ENCODE data around the gene CCSER2. TPM values are rescaled to one million over a fixed set of nuclear protein-coding genes. Genes with fewer than 3 reads are reported as not detected.
"Not testable (repeated sequence)": the region's sequence is repeated elsewhere in the genome, so short reads cannot be mapped to it uniquely, and the experiment has no call there.

CCSER2 gene
- total RNA-seq, 1 donor from 2014 or later: 80.2 TPM

DNA sequence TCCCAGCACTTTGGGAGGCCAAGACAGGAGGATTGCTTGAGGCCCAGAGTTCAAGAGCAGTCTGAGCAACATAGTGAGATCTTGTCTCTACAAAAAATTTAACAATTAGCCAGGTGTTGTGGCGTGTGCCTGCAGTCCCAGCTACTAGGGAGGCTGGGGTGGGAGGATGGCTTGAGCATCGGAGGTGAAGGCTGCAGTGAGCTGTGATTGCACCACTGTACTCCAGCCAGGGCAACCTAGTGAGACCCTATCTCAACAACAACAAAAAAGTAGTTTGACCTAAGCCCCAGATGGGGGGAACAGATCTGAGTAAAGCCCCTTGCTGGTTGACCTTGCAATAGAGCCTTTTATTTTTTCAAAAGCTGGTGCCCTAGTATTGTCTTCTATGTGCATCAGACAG lies 15.6 kb upstream of the CCSER2 start:
- TF ChIP-seq, protein P1, sequence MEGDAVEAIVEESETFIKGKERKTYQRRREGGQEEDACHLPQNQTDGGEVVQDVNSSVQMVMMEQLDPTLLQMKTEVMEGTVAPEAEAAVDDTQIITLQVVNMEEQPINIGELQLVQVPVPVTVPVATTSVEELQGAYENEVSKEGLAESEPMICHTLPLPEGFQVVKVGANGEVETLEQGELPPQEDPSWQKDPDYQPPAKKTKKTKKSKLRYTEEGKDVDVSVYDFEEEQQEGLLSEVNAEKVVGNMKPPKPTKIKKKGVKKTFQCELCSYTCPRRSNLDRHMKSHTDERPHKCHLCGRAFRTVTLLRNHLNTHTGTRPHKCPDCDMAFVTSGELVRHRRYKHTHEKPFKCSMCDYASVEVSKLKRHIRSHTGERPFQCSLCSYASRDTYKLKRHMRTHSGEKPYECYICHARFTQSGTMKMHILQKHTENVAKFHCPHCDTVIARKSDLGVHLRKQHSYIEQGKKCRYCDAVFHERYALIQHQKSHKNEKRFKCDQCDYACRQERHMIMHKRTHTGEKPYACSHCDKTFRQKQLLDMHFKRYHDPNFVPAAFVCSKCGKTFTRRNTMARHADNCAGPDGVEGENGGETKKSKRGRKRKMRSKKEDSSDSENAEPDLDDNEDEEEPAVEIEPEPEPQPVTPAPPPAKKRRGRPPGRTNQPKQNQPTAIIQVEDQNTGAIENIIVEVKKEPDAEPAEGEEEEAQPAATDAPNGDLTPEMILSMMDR (IDR thresholded peaks at IDR 0.05; ENCODE audit: unreplicated experiment): no peak
- H3K27me3 Mint-ChIP-seq (ENCODE audit: unreplicated experiment): no peaks in the 10 kb centered on the region
- no peaks in the 10 kb centered on the region for H3K36me3 Mint-ChIP-seq (ENCODE audit: low read depth, unreplicated experiment)
- no peaks in the 10 kb centered on the region for H3K9me3 Mint-ChIP-seq (ENCODE audit: unreplicated experiment)
- H3K4me1 Mint-ChIP-seq (ENCODE audit: unreplicated experiment): peaks cover 23% of the 10 kb centered on the region
- no peak for DNase-seq (ENCODE audit: low spot score)
- H3K27ac Mint-ChIP-seq (ENCODE audit: unreplicated experiment): no peak overlapping the region
- no peak overlapping the region for H3K4me3 Mint-ChIP-seq (ENCODE audit: unreplicated experiment)

DNA sequence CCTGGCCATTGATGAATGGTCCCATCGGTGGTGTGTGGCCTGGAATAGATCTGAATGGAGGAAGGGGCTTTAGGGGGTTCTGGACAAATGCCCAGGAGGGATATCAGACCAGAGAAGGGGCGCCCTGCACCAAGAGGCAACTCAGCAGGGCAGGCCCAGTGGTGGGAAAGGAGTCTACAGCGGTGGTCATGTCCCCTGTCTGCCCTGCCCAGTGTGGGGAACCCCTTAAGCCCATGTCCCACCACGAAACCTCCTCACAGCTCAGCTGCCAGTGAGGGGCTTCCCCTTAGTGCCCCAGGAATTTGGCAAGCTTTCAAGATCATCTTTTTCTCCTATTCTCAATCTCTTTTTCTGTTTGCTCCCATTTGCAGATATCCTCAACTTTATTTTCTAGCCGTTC lies 14.1 kb upstream of the CCSER2 start:
- H3K4me1 Mint-ChIP-seq (ENCODE audit: unreplicated experiment): peaks cover 12% of the 10 kb centered on the region
- no peaks in the 10 kb centered on the region for H3K36me3 Mint-ChIP-seq (ENCODE audit: low read depth, unreplicated experiment)
- H3K9me3 Mint-ChIP-seq (ENCODE audit: unreplicated experiment): no peaks in the 10 kb centered on the region
- no peaks in the 10 kb centered on the region for H3K27me3 Mint-ChIP-seq (ENCODE audit: unreplicated experiment)
- DNase-seq (ENCODE audit: low spot score): no peak
- H3K27ac Mint-ChIP-seq (ENCODE audit: unreplicated experiment): peak overlapping the region; percentile 39
- TF ChIP-seq, protein P1 (IDR thresholded peaks at IDR 0.05; ENCODE audit: unreplicated experiment): no peak
- no peak overlapping the region for H3K4me3 Mint-ChIP-seq (ENCODE audit: unreplicated experiment)

DNA sequence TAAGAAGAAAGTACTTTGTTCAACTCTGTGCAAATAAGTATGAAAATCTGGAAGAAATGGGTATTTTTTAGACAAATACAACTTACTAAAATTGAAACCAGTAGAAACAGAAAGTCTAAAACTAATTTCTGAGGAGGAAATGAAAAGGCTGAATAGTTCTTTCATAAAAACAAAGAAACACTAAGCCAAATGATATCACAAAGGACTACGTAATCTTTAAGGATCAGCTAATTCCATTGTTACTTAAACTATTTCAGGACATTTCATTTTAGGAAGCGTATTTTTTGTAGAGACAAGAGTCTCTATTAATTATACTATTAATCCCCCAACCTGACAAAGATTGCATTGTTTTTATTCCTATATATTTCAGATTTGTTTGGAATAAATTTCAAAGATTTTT lies 11.2 kb upstream of the CCSER2 start:
- DNase-seq (ENCODE audit: low spot score): no peak
- Mint-ChIP-seq H3K36me3 (ENCODE audit: low read depth, unreplicated experiment) (no peaks in the 10 kb centered on the region), H3K27ac (ENCODE audit: unreplicated experiment) (no peak overlapping the region), H3K27me3 (ENCODE audit: unreplicated experiment) (peaks cover 2% of the 10 kb centered on the region), H3K4me1 (ENCODE audit: unreplicated experiment) (peaks cover 12% of the 10 kb centered on the region), H3K9me3 (ENCODE audit: unreplicated experiment) (no peaks in the 10 kb centered on the region), H3K4me3 (ENCODE audit: unreplicated experiment) (no peak overlapping the region)
- TF ChIP-seq, protein P1 (IDR thresholded peaks at IDR 0.05; ENCODE audit: unreplicated experiment): no peak

DNA sequence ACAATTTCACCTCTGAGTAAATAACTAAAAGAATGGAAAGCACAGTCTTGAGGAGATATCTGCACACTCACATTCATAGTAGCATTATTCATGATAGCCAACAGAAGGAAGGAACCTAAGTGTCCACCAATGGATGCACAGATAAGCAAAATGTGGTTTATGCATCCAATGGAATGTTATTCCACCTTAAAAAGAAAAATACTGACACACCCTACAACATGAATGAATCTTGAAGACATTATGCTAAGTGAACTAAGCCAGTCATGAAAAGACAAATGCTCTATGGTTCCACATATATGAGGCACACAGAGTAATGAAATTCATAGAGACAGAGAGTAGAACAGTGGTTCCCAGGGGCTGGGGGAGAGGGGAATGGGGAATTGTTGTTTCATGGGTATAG lies 6.5 kb upstream of the CCSER2 start:
- Mint-ChIP-seq H3K27ac (ENCODE audit: unreplicated experiment) (no peak overlapping the region), H3K27me3 (ENCODE audit: unreplicated experiment) (peaks cover 2% of the 10 kb centered on the region), H3K4me1 (ENCODE audit: unreplicated experiment) (no peaks in the 10 kb centered on the region), H3K9me3 (ENCODE audit: unreplicated experiment) (no peaks in the 10 kb centered on the region), H3K4me3 (ENCODE audit: unreplicated experiment) (no peak overlapping the region), H3K36me3 (ENCODE audit: low read depth, unreplicated experiment) (no peaks in the 10 kb centered on the region)
- DNase-seq (ENCODE audit: low spot score): no peak
- TF ChIP-seq, protein P1 (IDR thresholded peaks at IDR 0.05; ENCODE audit: unreplicated experiment): no peak

DNA sequence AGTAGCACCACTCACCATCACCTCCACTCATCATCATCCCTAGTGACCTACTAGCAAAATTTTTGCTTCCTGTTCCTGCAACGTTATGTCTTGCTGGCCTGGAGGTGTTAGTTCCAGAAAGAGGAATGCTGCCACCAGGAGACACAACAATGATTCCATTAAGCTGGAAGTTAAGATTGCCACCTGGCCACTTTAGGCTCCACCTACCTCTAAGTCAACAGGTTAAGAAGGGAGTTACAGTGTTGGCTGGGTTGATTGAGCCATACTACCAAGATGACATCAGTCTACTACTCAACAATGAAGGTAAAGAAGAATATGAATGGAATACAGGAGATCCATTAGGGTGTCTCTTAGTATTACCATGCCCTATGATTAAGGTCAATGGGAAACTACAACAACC lies 4.8 kb upstream of the CCSER2 start:
- H3K4me1 Mint-ChIP-seq (ENCODE audit: unreplicated experiment); DNase-seq (ENCODE audit: low spot score); H3K9me3 Mint-ChIP-seq (ENCODE audit: unreplicated experiment); H3K27ac Mint-ChIP-seq (ENCODE audit: unreplicated experiment); H3K27me3 Mint-ChIP-seq (ENCODE audit: unreplicated experiment); H3K36me3 Mint-ChIP-seq (ENCODE audit: low read depth, unreplicated experiment); H3K4me3 Mint-ChIP-seq (ENCODE audit: unreplicated experiment): not testable (repeated sequence)

DNA sequence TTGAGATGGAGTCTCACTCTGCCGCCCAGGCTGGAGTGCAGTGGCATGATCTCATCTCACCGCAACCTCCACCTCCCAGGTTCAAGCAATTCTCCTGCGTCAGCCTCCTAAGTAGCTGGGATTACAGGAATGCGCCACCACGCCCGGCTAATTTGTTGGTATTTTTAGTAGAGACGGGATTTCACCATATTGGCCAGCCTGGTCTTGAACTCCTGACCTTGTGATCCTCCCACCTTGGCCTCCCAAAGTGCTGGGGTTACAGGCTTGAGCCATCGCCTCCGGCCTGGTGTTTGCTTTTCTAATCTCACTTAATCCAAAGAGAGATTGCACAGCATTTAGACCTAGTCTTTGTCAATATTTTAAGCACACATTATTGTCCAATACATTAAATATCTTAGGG lies 1.4 kb upstream of the CCSER2 start:
- H3K27ac Mint-ChIP-seq (ENCODE audit: unreplicated experiment); H3K9me3 Mint-ChIP-seq (ENCODE audit: unreplicated experiment): not testable (repeated sequence)
- peaks cover 24% of the 10 kb centered on the region for H3K4me1 Mint-ChIP-seq (ENCODE audit: unreplicated experiment)

More for the DNA sequence above, 1.4 kb upstream of the CCSER2 start:
- not testable (repeated sequence) for H3K36me3 Mint-ChIP-seq (ENCODE audit: low read depth, unreplicated experiment); H3K27me3 Mint-ChIP-seq (ENCODE audit: unreplicated experiment); H3K4me3 Mint-ChIP-seq (ENCODE audit: unreplicated experiment); DNase-seq (ENCODE audit: low spot score)
